ENCODE data around the gene ZNF75A.

- TF ChIP-seq, protein P1, sequence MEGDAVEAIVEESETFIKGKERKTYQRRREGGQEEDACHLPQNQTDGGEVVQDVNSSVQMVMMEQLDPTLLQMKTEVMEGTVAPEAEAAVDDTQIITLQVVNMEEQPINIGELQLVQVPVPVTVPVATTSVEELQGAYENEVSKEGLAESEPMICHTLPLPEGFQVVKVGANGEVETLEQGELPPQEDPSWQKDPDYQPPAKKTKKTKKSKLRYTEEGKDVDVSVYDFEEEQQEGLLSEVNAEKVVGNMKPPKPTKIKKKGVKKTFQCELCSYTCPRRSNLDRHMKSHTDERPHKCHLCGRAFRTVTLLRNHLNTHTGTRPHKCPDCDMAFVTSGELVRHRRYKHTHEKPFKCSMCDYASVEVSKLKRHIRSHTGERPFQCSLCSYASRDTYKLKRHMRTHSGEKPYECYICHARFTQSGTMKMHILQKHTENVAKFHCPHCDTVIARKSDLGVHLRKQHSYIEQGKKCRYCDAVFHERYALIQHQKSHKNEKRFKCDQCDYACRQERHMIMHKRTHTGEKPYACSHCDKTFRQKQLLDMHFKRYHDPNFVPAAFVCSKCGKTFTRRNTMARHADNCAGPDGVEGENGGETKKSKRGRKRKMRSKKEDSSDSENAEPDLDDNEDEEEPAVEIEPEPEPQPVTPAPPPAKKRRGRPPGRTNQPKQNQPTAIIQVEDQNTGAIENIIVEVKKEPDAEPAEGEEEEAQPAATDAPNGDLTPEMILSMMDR (conservative IDR thresholded peaks at IDR 0.05; ENCODE audit: low read depth, low read length): no peak
- TF ChIP-seq EZH2phosphoT487 (IDR thresholded peaks at IDR 0.05; ENCODE audit: borderline replicate concordance, low read length): no peak
- no peak for TF ChIP-seq EZH2 (IDR thresholded peaks at IDR 0.05; ENCODE audit: low read length, unreplicated experiment)
Measured at GRCh38 chr16:3264137-3265036, 40.9 kb upstream of the ZNF75A start.
